Liver (tissue), 3 donors: ENCODE measurements around the gene OSTF1.

ENCODE experiments used
- CTCF ChIP-seq: fragments of 150-350 bp; IDR thresholded peaks from 2 replicates; pipeline ENCODE4 v1.5.1; 2017; ENCODE audit warnings: improper control_type of control experiment, low read depth, low read length; ENCODE audit not compliant: missing input control
- RAD21 ChIP-seq, 2 donors: IDR thresholded peaks; 2 replicates each; pipeline ENCODE4 v1.6.1; 2016; ENCODE audit warnings: antibody characterized with exemption in 2 of 2, mild to moderate bottlenecking in 2 of 2
- donor health status: healthy.
- donor health status: healthy.

- TF ChIP-seq RAD21 (IDR thresholded peaks at IDR 0.05) = no peak
- TF ChIP-seq CTCF = no peak
Observed at GRCh38 chr9:75150512-75150911, 62.2 kb downstream of the OSTF1 start.
